NCI-H128 (cell line): ENCODE measurements around the gene PDS5B.
"Not testable (repeated sequence)": the region's sequence is repeated elsewhere in the genome, so short reads cannot be mapped to it uniquely, and the experiment has no call there.

Source experiments
- DNase-seq: peaks from one replicate; lab custom pipeline; 2025; ENCODE audit not compliant: unreplicated experiment; lab: John Stamatoyannopoulos, UW

The PDS5B gene

GRCh38 chr13:32781906-32782305 lies 195.7 kb downstream of the PDS5B start:
- DNase-seq, result no peak

GRCh38 chr13:32783067-32783466 lies 196.8 kb downstream of the PDS5B start:
- DNase-seq, result no peak

- no peak for DNase-seq
Observed at GRCh38 chr13:32790731-32791130, 204.5 kb downstream of the PDS5B start.

GRCh38 chr13:32791545-32792172 lies 205.4 kb downstream of the PDS5B start:
- no peak for DNase-seq

- no peak for DNase-seq
Observed at GRCh38 chr13:32796754-32797153, 210.5 kb downstream of the PDS5B start.

- no peak for DNase-seq
Observed at GRCh38 chr13:32802159-32802558, 215.9 kb downstream of the PDS5B start.

GRCh38 chr13:32804673-32805230 lies 218.5 kb downstream of the PDS5B start:
- no peak for DNase-seq

- DNase-seq, result no peak
Observed at GRCh38 chr13:32811297-32811800, 225.1 kb downstream of the PDS5B start.

- no peak for DNase-seq
Observed at GRCh38 chr13:32821149-32821688, 235.0 kb downstream of the PDS5B start.

GRCh38 chr13:32822771-32823170 lies 236.5 kb downstream of the PDS5B start:
- DNase-seq, result no peak

GRCh38 chr13:32823597-32823996 lies 237.3 kb downstream of the PDS5B start:
- DNase-seq, result no peak

- no peak for DNase-seq
Observed at GRCh38 chr13:32824061-32824460, 237.8 kb downstream of the PDS5B start.

GRCh38 chr13:32824675-32825074 lies 238.4 kb downstream of the PDS5B start:
- DNase-seq, result no peak

GRCh38 chr13:32825481-32825880 lies 239.2 kb downstream of the PDS5B start:
- DNase-seq, result no peak

- not testable (repeated sequence) for DNase-seq
Observed at GRCh38 chr13:32826372-32826771, 240.1 kb downstream of the PDS5B start.
